ENCODE results near the gene COL6A2. TPM values are rescaled to one million over a fixed set of nuclear protein-coding genes. Genes with fewer than 3 reads are reported as not detected.

Gene COL6A2
- total and polyA plus RNA-seq, 10 of the 15 experiments (the other 5 are each of a cell fraction or from before 2014, with no cell fraction given) = 0.16 to 1.3 (median 0.34) TPM; not detected in 7

GRCh38 chr21:46083791-46084561 is 13.9 kb upstream of the COL6A2 start (continued):
- TF ChIP-seq ZNF592 (IDR thresholded peaks at IDR 0.05) = no peak
- TF ChIP-seq MEF2B (IDR thresholded peaks at IDR 0.05; ENCODE audit: partially characterized antibody, poor library complexity, severe bottlenecking) = no peak
- no peak for TF ChIP-seq ATF2 (IDR thresholded peaks at IDR 0.05; ENCODE audit: low read length)
- TF ChIP-seq DPF2 (IDR thresholded peaks at IDR 0.05) = no peak
- TF ChIP-seq CHD1 (IDR thresholded peaks at IDR 0.05; ENCODE audit: low read depth, low read length) = no peak

GRCh38 chr21:46084709-46085108 is 13.2 kb upstream of the COL6A2 start:
- in situ Hi-C loops (cut with MboI) = no loop called here
- Histone ChIP-seq H3K4me1 (ENCODE audit: control insufficient read depth, insufficient read depth, low read length) (no peaks in the 10 kb centered on the region), H3K4me3 (no peak overlapping the region), H3K27me3 (replicated peaks in 1 of 2; ENCODE audit: control insufficient read depth in 2 of 2, insufficient read depth in 2 of 2, low read length in 1 of 2) (no peaks in the 10 kb centered on the region), H3K27ac (ENCODE audit: control insufficient read depth, insufficient read depth) (no peak overlapping the region), H3K79me2 (ENCODE audit: control insufficient read depth, insufficient read depth, low read length) (no peaks in the 10 kb centered on the region), H2AFZ (ENCODE audit: control insufficient read depth, low read depth, low read length) (no peak overlapping the region), H3K36me3 (ENCODE audit: control insufficient read depth in 2 of 2, insufficient read depth in 2 of 2, low read length in 1 of 2) (no peaks in the 10 kb centered on the region), H3K9me3 (replicated peaks; ENCODE audit: control insufficient read depth, insufficient read depth, low read length) (no peaks in the 10 kb centered on the region; the same call in 2 of the 3 replicates), H4K20me1 (ENCODE audit: control insufficient read depth, insufficient read depth) (no peaks in the 10 kb centered on the region), H3K9ac (ENCODE audit: control insufficient read depth, insufficient read depth, low read length) (no peak overlapping the region), H3K4me2 (ENCODE audit: control insufficient read depth, insufficient read depth) (no peak overlapping the region)
- FAIRE-seq (no peak), DNase-seq (ENCODE audit: low read depth, low spot score) (no peak), ATAC-seq (no peak)
- POLR2A ChIA-PET = no interaction called here
- CTCF ChIA-PET = no interaction called here
- SMC1A ChIA-PET (ENCODE audit: uncharacterized antibody, unreplicated experiment) = no interaction called here
- RAD21 ChIA-PET (ENCODE audit: unreplicated experiment) = no interaction called here
- intact Hi-C loops (cut with micrococcal nuclease; ENCODE audit: unreplicated experiment) = no loop called here
- WGBS (ENCODE audit: insufficient coverage, insufficient replicate concordance, low lambda C conversion rate, missing lambda C conversion rate) = 79% methylated on average over 10 of the region's 10 CpGs
- no TSS peak for BruUV-seq (replicated peaks)
- no peak for TF ChIP-seq STAT1 (conservative IDR thresholded peaks at IDR 0.05)
- no peak for TF ChIP-seq LARP7 (IDR thresholded peaks at IDR 0.05)
- TF ChIP-seq CTCF (IDR thresholded peaks at IDR 0.05 in 2 of 3, conservative IDR thresholded peaks at IDR 0.05 in 1 of 3; ENCODE audit: control insufficient read depth in 2 of 3, extremely low read depth in 1 of 3, insufficient read depth in 1 of 3, low read depth in 3 of 3, low read length in 3 of 3) = no peak
- TF ChIP-seq ZNF217 (IDR thresholded peaks at IDR 0.05) = no peak
- TF ChIP-seq IRF4 (IDR thresholded peaks at IDR 0.05; ENCODE audit: low read depth, low read length) = no peak
- TF ChIP-seq HDGF (IDR thresholded peaks at IDR 0.05) = no peak
- no peak for TF ChIP-seq HDAC2 (IDR thresholded peaks at IDR 0.05)
- no peak for TF ChIP-seq NFXL1 (IDR thresholded peaks at IDR 0.05; ENCODE audit: borderline replicate concordance)
- no peak for TF ChIP-seq SPI1 (IDR thresholded peaks at IDR 0.05; ENCODE audit: borderline replicate concordance, insufficient read depth, low read depth, low read length)
